Gastrocnemius medialis (tissue), 4 donors: ENCODE results near the gene TNFRSF12A. TPM values are rescaled to one million over a fixed set of nuclear protein-coding genes. Genes with fewer than 3 reads are reported as not detected.

Experiments
- ATAC-seq, 2 donors: fragments of 150-250 bp; one replicate each; pipeline ENCODE4 v1.9.1; 2016
- DNase-seq, 2 donors: peaks; one replicate each; pipeline ENCODE4 v3.0.0-alpha.2; 2019
- H3K27ac ChIP-seq, 4 donors: fragments of 200-600 bp; sonication (generic); 1 replicate in 1 of 4; 2 replicates in 3 of 4; pipeline ENCODE4 v1.5.1; 2016 to 2018; ENCODE audit warnings: mild to moderate bottlenecking in 2 of 4, moderate library complexity in 1 of 4
- H3K27me3 ChIP-seq, 3 donors: fragments of 200-600 bp; sonication (generic) in 2 of 3; 1 replicate in 1 of 3; 2 replicates in 2 of 3; pipeline versions ENCODE4 v1.5.1 to v1.6.0; 2016 to 2019; ENCODE audit warnings: mild to moderate bottlenecking in 1 of 3, moderate library complexity in 1 of 3
- H3K36me3 ChIP-seq, 2 donors: fragments of 200-600 bp; sonication (generic) in 1 of 2; one replicate each; pipeline ENCODE4 v1.5.1; 2017 to 2018
- H3K4me1 ChIP-seq, 2 donors: fragments of 200-600 bp; sonication (generic) in 1 of 2; one replicate each; pipeline ENCODE4 v1.5.1; 2016 to 2017; ENCODE audit warnings: mild to moderate bottlenecking in 2 of 2
- H3K4me3 ChIP-seq, 4 donors: fragments of 200-600 bp; sonication (generic) in 3 of 4; 1 replicate in 1 of 4; 2 replicates in 3 of 4; pipeline ENCODE4 v1.5.1; 2016 to 2019; ENCODE audit warnings: mild to moderate bottlenecking in 2 of 4
- H3K9me3 ChIP-seq, 3 donors: fragments of 200-600 bp; sonication (generic) in 2 of 3; 1 replicate in 1 of 3; 2 replicates in 2 of 3; pipeline ENCODE4 v1.5.1; 2016 to 2019
- POLR2A ChIP-seq, 2 donors: fragments of 450-650 bp; IDR thresholded peaks; one replicate each; pipeline ENCODE4 v1.6.1; 2017; ENCODE audit warnings: antibody characterized with exemption in 2 of 2, mild to moderate bottlenecking in 2 of 2, moderate library complexity in 2 of 2
- in situ Hi-C, 4 donors: fragments of 200-750 bp; cut with MboI; loops; one replicate each; pipeline versions ENCODE4 v1.15.0 to v1.8.0; 2017; ENCODE audit warnings: low sequenced_read_pairs in 4 of 4
- intact Hi-C: fragments of 100-400 bp; cut with DNase I; formaldehyde crosslinking; loops from one replicate; pipeline ENCODE4 v1.15.1; 2023; ENCODE audit warnings: low total_unique reads
- total RNA-seq, 4 donors: library from RNA; depleted of rRNA; stranded (reverse); fragments of >200 nt; gene quantifications; one replicate each; pipeline versions ENCODE4 v1.1.0 to v1.2.3, GENCODE V29; 2016
- TF ChIP-seq, protein P1 (sequence below), 5 experiments: fragments of 450-650 bp in 3 of 5; fragments of 200-600 bp in 2 of 5; sonication (generic) in 2 of 5; IDR thresholded peaks in 4 of 5; conservative IDR thresholded peaks in 1 of 5; 1 replicate in 4 of 5; 2 replicates in 1 of 5; pipeline ENCODE4 v1.5.1; 2016 to 2019; ENCODE audit warnings: antibody characterized with exemption in 5 of 5, mild to moderate bottlenecking in 3 of 5, moderate library complexity in 3 of 5

The TNFRSF12A gene
- total RNA-seq, 4 donors from 2014 or later = 34.0 to 161 (median 85.5) TPM

GRCh38 chr16:2992383-2993081 is 27.6 kb upstream of the TNFRSF12A start:
- intact Hi-C loops (no loop called here), in situ Hi-C loops (no loop called here)
- Histone ChIP-seq H3K27me3 (no peaks in the 10 kb centered on the region), H3K4me3 (no peak overlapping the region), H3K27ac (no peak overlapping the region), H3K36me3 (no peaks in the 10 kb centered on the region), H3K9me3 (no peaks in the 10 kb centered on the region), H3K4me1 (no peaks in the 10 kb centered on the region)
- TF ChIP-seq, protein P1, sequence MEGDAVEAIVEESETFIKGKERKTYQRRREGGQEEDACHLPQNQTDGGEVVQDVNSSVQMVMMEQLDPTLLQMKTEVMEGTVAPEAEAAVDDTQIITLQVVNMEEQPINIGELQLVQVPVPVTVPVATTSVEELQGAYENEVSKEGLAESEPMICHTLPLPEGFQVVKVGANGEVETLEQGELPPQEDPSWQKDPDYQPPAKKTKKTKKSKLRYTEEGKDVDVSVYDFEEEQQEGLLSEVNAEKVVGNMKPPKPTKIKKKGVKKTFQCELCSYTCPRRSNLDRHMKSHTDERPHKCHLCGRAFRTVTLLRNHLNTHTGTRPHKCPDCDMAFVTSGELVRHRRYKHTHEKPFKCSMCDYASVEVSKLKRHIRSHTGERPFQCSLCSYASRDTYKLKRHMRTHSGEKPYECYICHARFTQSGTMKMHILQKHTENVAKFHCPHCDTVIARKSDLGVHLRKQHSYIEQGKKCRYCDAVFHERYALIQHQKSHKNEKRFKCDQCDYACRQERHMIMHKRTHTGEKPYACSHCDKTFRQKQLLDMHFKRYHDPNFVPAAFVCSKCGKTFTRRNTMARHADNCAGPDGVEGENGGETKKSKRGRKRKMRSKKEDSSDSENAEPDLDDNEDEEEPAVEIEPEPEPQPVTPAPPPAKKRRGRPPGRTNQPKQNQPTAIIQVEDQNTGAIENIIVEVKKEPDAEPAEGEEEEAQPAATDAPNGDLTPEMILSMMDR (IDR thresholded peaks at IDR 0.05 in 4 of 5, conservative IDR thresholded peaks at IDR 0.05 in 1 of 5) = no peak
- no peak for TF ChIP-seq POLR2A (IDR thresholded peaks at IDR 0.05)
- DNase-seq (no peak), ATAC-seq (no peak)

DNA sequence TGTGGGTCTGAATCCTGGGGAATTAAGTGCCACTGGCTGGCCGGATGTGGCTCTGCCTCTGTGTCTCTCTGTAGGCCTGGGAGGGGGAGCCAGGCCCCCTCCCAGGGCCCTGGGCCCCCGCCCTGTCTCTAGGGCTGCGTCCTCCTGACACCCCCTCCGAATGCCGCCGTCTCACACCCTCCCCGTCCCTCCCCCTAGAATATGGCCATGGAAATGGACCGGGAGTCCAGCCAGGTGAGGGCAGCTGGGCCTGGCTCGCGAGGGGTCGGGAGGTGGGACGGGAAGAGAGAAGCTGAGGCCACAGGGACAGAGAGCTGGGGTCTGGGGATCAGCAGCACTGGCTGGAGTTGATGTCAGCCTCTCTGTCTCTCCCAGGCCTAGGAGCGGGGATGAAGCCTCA is 23.9 kb upstream of the TNFRSF12A start:
- in situ Hi-C loops = no loop called here
- TF ChIP-seq POLR2A (IDR thresholded peaks at IDR 0.05) = no peak
- TF ChIP-seq, protein P1 (IDR thresholded peaks at IDR 0.05 in 4 of 5, conservative IDR thresholded peaks at IDR 0.05 in 1 of 5) = no peak

GRCh38 chr16:2999929-3000328 is 20.2 kb upstream of the TNFRSF12A start:
- Histone ChIP-seq H3K27me3 (no peaks in the 10 kb centered on the region), H3K4me3 (no peak overlapping the region), H3K36me3 (no peaks in the 10 kb centered on the region), H3K4me1 (peaks cover 2 to 3% of the 10 kb centered on the region in 2 donors), H3K9me3 (no peaks in the 10 kb centered on the region), H3K27ac (no peak overlapping the region)
- TF ChIP-seq POLR2A (IDR thresholded peaks at IDR 0.05) = no peak
- TF ChIP-seq, protein P1 (IDR thresholded peaks at IDR 0.05 in 4 of 5, conservative IDR thresholded peaks at IDR 0.05 in 1 of 5) = no peak
- in situ Hi-C loops (no loop called here), intact Hi-C loops (no loop called here)
- DNase-seq (no peak), ATAC-seq (no peak)

More for the DNA sequence above, 23.9 kb upstream of the TNFRSF12A start:
- DNase-seq (no peak), ATAC-seq (no peak)
- intact Hi-C loops = no loop called here
- Histone ChIP-seq H3K27ac (no peak overlapping the region), H3K4me1 (no peaks in the 10 kb centered on the region), H3K9me3 (no peaks in the 10 kb centered on the region), H3K36me3 (no peaks in the 10 kb centered on the region), H3K27me3 (no peaks in the 10 kb centered on the region), H3K4me3 (no peak overlapping the region)

DNA sequence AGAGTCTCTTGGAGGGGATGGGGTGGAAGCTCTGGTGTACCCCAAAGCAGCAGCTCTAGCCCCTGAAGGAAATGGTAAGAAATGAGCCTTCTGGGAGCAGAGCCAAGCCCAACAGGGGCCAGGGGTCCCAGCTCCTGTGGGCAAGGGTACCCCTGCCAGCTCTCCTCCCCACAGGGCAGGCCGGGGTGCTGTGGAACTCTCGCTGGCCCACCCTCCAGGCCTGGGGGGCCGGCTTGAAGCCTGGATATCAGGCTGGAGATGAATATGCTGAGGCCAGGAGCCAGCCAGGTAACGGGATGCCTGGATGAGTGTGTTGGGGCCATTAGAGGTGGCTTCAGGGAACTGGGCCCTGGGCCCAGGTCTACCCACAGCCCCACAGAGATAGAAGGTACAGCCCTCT is 19.6 kb upstream of the TNFRSF12A start:
- in situ Hi-C loops = no loop called here
- Histone ChIP-seq H3K27ac (no peak overlapping the region), H3K36me3 (no peaks in the 10 kb centered on the region), H3K4me1 (peaks cover 4 to 6% of the 10 kb centered on the region in 2 donors), H3K27me3 (no peaks in the 10 kb centered on the region), H3K9me3 (no peaks in the 10 kb centered on the region), H3K4me3 (no peak overlapping the region)
- ATAC-seq (no peak), DNase-seq (no peak)
- no peak for TF ChIP-seq POLR2A (IDR thresholded peaks at IDR 0.05)
- TF ChIP-seq, protein P1 (IDR thresholded peaks at IDR 0.05 in 4 of 5, conservative IDR thresholded peaks at IDR 0.05 in 1 of 5) = no peak
- intact Hi-C loops = no loop called here

DNA sequence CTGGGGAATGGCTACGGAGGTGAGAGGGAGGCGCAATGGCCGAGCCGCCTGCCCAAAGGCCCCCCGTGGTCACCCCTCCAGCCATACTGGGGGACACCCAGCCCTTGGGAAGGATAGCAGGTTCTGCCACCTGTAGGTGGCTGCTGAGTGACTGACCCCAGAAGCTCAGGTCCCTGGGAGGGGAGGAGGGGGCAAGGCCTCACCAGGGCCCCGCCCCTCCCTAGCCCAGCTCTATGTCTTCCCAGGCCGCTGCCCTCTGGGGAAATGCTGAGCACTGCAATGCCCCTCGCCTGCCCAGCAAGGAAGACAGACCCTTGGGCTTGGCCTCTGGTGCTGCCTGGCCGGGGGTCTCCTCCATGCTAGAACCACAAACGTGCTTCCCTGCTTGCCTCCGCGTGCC is 18.9 kb upstream of the TNFRSF12A start:
- no peaks in the 10 kb centered on the region for H3K36me3 ChIP-seq
- ATAC-seq (no peak), DNase-seq (no peak)
- no peaks in the 10 kb centered on the region for H3K9me3 ChIP-seq
- no peaks in the 10 kb centered on the region for H3K27me3 ChIP-seq
- intact Hi-C loops (no loop called here), in situ Hi-C loops (no loop called here)
- TF ChIP-seq, protein P1 (IDR thresholded peaks at IDR 0.05 in 4 of 5, conservative IDR thresholded peaks at IDR 0.05 in 1 of 5) = no peak
- TF ChIP-seq POLR2A (IDR thresholded peaks at IDR 0.05) = no peak
- no peak overlapping the region for H3K27ac ChIP-seq
- peaks cover 4 to 6% of the 10 kb centered on the region in 2 donors for H3K4me1 ChIP-seq
- no peak overlapping the region for H3K4me3 ChIP-seq
